ENCODE results near the gene PHLDA2. TPM values are rescaled to one million over a fixed set of nuclear protein-coding genes. Genes with fewer than 3 reads are reported as not detected.

Gene PHLDA2
- total and polyA plus RNA-seq, 2 donors (not counting 1 experiment from before 2014, with no cell fraction given): 1.4 TPM; not detected in 1

- Histone ChIP-seq H3K27ac (ENCODE audit: low read length in 2 of 2) (no peak overlapping the region), H3K9me3 (ENCODE audit: control extremely low read depth in 1 of 3, control insufficient read depth in 2 of 3, insufficient read depth in 1 of 3, low read length in 2 of 3) (peaks cover 0 to 13% (median 0%) of the 10 kb centered on the region in 3 donors), H3K79me2 (ENCODE audit: control insufficient read depth, insufficient read depth, low read length) (no peaks in the 10 kb centered on the region), H3K9ac (ENCODE audit: low read length) (no peak overlapping the region), H3K4me2 (replicated peaks; ENCODE audit: low read depth, low read length, poor library complexity, severe bottlenecking) (no peak overlapping the region), H3K36me3 (replicated peaks in 1 of 2; ENCODE audit: control extremely low read depth in 1 of 2, control insufficient read depth in 1 of 2, extremely low read depth in 1 of 2, insufficient read depth in 2 of 2, low read length in 1 of 2) (no peaks in the 10 kb centered on the region), H3K4me3 (ENCODE audit: control extremely low read depth in 1 of 5, extremely low read depth in 1 of 5, insufficient read depth in 1 of 5, low read depth in 2 of 5, low read length in 4 of 5) (no peak overlapping the region), H3K27me3 (replicated peaks in 1 of 4; ENCODE audit: control extremely low read depth in 1 of 4, control insufficient read depth in 3 of 4, insufficient read depth in 4 of 4, low read length in 3 of 4) (peaks cover 0 to 39% (median 7%) of the 10 kb centered on the region in 4 experiments), H4K20me1 (ENCODE audit: control insufficient read depth, insufficient read depth, low read length, poor library complexity, severe bottlenecking) (no peaks in the 10 kb centered on the region), H2AFZ (ENCODE audit: insufficient read depth, low read depth, low read length, poor library complexity, severe bottlenecking) (no peak overlapping the region), H3K4me1 (ENCODE audit: control insufficient read depth in 2 of 2, insufficient read depth in 2 of 2, low read length in 2 of 2) (peaks cover 9 to 11% of the 10 kb centered on the region in 2 donors)
- no peak for DNase-seq
- no peak overlapping the region for H3K4me3 Mint-ChIP-seq
- WGBS (ENCODE audit: insufficient coverage): 87% methylated on average over 18 of the region's 19 CpGs
- intact Hi-C loops (cut with micrococcal nuclease): no loop called here
- ATAC-seq (ENCODE audit: low read depth): no peak
- H3K27ac Mint-ChIP-seq: no peak overlapping the region
- ChIA-PET POLR2A (no interaction called here), CTCF (interaction anchor here (0.9 to 16.1 kb wide), 2 partner anchors 11 to 350 kb away, joined by 3 to 595 read pairs; no protein-coding TSS in a partner anchor)
- H3K27me3 Mint-ChIP-seq: peaks cover 31% of the 10 kb centered on the region
- TF ChIP-seq CTCF (IDR thresholded peaks at IDR 0.05) (no peak), EZH2 (IDR thresholded peaks at IDR 0.05; ENCODE audit: borderline replicate concordance, insufficient read depth, low read depth, low read length, poor library complexity, severe bottlenecking) (no peak)
- H3K9me3 Mint-ChIP-seq (ENCODE audit: insufficient read depth): no peaks in the 10 kb centered on the region
- H3K4me1 Mint-ChIP-seq: peaks cover 6% of the 10 kb centered on the region
These were observed 47.9 kb downstream of the PHLDA2 start for GRCh38 chr11:2881076-2881980.

GRCh38 chr11:2880646-2881045, 48.6 kb downstream of the PHLDA2 start:
- Histone ChIP-seq H3K36me3 (replicated peaks in 1 of 2; ENCODE audit: control extremely low read depth in 1 of 2, control insufficient read depth in 1 of 2, extremely low read depth in 1 of 2, insufficient read depth in 2 of 2, low read length in 1 of 2) (no peaks in the 10 kb centered on the region), H3K4me3 (ENCODE audit: control extremely low read depth in 1 of 5, extremely low read depth in 1 of 5, insufficient read depth in 1 of 5, low read depth in 2 of 5, low read length in 4 of 5) (no peak overlapping the region), H4K20me1 (ENCODE audit: control insufficient read depth, insufficient read depth, low read length, poor library complexity, severe bottlenecking) (no peaks in the 10 kb centered on the region), H3K27me3 (replicated peaks in 1 of 4; ENCODE audit: control extremely low read depth in 1 of 4, control insufficient read depth in 3 of 4, insufficient read depth in 4 of 4, low read length in 3 of 4) (peaks cover 0 to 39% (median 7%) of the 10 kb centered on the region in 4 experiments), H3K9me3 (ENCODE audit: control extremely low read depth in 1 of 3, control insufficient read depth in 2 of 3, insufficient read depth in 1 of 3, low read length in 2 of 3) (peaks cover 0 to 13% (median 0%) of the 10 kb centered on the region in 3 donors), H3K4me2 (replicated peaks; ENCODE audit: low read depth, low read length, poor library complexity, severe bottlenecking) (no peak overlapping the region), H2AFZ (ENCODE audit: insufficient read depth, low read depth, low read length, poor library complexity, severe bottlenecking) (no peak overlapping the region), H3K27ac (ENCODE audit: low read length in 2 of 2) (no peak overlapping the region), H3K79me2 (ENCODE audit: control insufficient read depth, insufficient read depth, low read length) (no peaks in the 10 kb centered on the region), H3K9ac (ENCODE audit: low read length) (no peak overlapping the region), H3K4me1 (ENCODE audit: control insufficient read depth in 2 of 2, insufficient read depth in 2 of 2, low read length in 2 of 2) (peaks cover 9% of the 10 kb centered on the region in 2 donors)
- DNase-seq (no peak), ATAC-seq (ENCODE audit: low read depth) (no peak)
- Mint-ChIP-seq H3K4me3 (no peak overlapping the region), H3K27ac (no peak overlapping the region), H3K27me3 (peaks cover 33% of the 10 kb centered on the region), H3K9me3 (ENCODE audit: insufficient read depth) (no peaks in the 10 kb centered on the region), H3K4me1 (peaks cover 5% of the 10 kb centered on the region)
- ChIA-PET CTCF (interaction anchor here (0.9 to 1.5 kb wide), 2 partner anchors 11 to 348 kb away, joined by 3 to 4 read pairs; no protein-coding TSS in a partner anchor), POLR2A (no interaction called here)
- no peak for TF ChIP-seq CTCF (IDR thresholded peaks at IDR 0.05)
- TF ChIP-seq EZH2 (IDR thresholded peaks at IDR 0.05; ENCODE audit: borderline replicate concordance, insufficient read depth, low read depth, low read length, poor library complexity, severe bottlenecking): no peak
- 99% methylated on average over 6 of the region's 7 CpGs for WGBS (ENCODE audit: insufficient coverage)
- intact Hi-C loops (cut with micrococcal nuclease): no loop called here

Measured in B cell (primary cell).